Activated gamma-delta T cell (primary cell): ENCODE results near the gene ZFHX2.

Source experiments
- DNase-seq: peaks from one replicate; lab custom pipeline; 2025; lab: John Stamatoyannopoulos, UW

ZFHX2 gene

DNA sequence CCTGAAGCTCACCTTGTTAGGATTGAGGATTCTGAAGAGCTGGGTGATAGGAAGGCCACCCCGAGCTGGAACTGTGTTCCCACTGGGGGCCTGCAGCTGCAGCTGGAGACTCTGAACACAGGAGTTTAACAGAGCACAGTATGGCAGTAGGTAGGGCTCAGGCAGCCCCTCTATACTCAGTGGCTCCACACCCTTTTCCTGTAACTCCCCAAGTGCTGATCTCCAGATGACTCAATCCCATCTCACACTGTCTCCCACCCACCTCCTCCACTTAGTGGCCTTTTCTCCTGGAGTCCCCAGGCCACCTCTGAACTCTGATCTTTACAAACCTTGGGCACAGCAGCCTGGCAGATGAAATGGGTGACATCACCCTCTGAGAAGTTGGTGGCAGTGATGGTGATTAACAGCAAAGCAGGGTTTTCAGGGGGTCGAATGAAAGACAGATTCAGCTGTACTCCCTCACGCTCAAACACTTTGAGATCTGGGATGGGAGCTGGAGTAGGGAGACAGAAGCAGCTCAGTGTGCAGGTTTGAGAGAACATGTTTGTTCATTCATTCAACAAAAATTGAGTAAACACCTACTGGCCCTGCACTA lies 8.5 kb upstream of the ZFHX2 start:
- DNase-seq: no peak

DNA sequence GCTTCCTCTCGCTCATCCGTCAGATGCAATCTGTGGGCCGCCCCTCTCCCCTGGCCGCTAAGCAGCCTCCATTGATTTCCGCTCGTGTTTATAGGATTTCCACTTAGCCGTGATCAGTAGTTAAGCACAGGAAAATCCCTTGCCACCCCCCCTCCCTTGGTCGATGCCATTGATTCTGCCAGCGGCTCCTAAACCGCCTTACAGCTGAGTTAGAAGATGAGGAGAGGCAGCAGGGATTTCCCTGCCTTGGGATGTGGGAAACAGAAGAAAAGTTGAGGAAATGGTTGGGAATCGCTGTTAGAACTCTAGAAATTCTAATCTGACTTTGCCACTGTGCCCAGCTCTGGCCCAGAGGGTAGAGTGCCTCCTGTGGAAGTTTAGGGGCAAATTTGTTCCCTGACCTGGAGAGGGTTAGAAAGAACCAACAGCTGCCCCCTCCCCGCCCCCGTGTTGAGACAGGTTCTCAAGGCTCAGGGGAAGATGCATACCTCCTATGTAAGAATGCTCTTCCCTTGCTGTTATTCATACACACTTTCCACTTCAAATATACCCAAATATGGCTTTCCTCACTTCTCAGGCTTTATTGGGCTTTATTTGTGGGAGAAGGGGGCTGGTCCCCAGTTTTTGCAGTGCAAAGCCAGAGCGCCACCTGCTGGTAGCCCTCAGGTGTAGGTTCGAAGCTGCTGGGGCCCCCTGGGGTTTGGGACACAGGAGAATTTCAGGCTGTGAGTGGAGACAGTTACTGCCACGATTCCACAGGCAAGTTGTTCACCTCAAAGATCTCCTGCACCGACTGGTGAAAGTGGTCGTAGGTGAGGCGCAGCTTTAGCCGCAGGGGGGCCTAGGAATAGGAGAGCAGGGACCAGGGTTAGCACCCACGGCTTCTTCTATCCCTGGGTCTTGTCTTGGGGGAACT lies 7.7 kb upstream of the ZFHX2 start:
- no peak for DNase-seq

DNA sequence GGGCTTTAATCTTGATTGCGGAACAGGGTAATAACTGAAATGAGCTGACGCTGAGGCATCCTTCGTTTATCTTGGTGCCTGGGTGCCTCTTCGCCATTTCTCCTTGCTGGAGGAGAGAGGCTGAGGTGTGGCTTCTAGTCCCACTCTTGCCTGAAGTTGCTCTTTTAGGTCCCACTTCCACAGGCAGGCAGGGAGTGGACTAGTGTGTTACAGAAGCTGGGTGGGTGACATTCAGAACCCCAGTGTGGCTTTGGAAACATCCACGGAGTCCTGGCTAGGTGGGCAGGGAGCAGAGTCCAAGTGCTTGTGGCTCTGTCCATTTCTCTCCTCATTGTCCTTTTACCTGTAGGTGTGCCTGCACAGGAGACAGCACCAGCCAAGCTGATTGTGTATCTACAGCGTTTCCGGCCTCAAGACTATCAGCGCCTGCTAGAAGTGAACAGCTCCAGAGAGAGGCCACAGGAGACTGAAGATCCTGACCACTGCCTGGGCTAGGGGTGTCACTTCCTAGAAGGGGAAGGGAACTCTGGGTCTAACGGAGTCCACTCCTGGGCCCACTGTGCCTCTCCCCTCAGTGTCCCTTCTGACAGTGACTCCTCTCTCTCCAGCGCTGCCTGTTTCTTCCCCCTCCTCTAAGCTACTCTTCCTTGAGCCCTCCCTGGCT lies 6.9 kb upstream of the ZFHX2 start:
- no peak for DNase-seq

GRCh38 chr14:23557946-23558345 lies 6.4 kb upstream of the ZFHX2 start:
- no peak for DNase-seq

DNA sequence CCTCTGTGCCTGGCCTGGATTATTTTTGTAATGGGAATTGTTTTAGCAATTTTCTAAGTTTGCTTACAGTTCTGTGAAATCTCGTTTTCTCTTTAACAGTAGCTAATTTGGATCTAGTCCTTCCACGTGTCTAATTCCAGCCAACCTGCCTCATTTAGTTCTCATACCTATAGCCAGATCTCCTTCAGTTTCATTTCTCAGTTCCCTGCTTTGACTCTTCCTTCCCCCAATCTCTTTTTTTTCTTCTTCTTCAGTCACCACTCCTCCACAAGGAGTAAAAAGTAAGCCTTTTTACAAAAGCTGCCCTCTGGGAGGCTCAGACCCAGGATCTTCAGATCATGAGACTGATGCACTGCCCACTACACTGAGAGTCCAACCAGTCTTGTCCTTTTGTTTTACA lies 6.0 kb upstream of the ZFHX2 start:
- DNase-seq: no peak

- no peak for DNase-seq
Measured at GRCh38 chr14:23556700-23557440, 5.3 kb upstream of the ZFHX2 start.

DNA sequence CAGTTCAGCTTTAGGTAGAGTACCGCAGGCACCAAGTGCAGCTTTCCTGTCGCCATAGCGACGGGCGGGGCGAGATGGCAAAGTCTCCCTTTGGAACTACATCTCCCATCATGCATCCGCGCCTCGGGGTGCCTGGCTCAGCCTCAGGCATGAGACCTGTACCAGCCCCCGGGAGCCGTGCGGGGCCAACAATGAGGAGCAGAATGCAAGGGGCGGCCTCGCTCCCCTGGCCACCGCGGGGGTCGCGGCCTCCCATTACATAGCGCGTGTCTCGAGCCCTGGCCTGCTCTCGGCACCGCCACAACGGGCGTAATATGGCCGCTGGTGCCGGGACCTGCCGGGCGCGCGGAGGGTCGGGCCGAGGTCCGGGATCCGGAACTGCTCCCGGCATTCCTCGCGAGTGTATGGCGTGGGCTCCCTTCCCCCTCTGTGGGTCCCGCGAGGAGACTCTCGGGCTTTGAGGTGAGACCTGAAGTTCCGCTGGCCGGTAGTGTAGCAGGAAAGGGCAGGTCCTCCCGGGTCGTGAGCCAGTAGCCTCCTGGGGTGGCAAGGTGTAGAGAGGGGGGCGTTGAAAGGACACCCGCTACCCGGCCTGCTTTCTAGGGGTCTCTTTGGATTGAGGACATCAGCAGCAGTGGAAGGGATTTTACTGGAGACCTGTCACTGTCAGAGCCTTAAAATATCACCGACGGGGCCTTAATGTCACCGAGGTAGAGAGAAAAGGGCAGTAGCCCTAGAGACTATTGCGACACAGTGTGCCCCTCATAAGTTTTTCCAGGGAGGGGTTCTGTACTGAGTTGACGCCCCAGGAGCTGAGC lies 4.5 kb upstream of the ZFHX2 start, which contains the start of gene THTPA:
Gene THTPA (plus strand): TSS at position 390 of the 818 bp plus-strand sequence. CDS start 487 bp downstream, outside the sequence.
- DNase-seq: peak; percentile 74

- DNase-seq: no peak
Measured at GRCh38 chr14:23555533-23555881, 3.9 kb upstream of the ZFHX2 start.

- DNase-seq: no peak
Measured at GRCh38 chr14:23550812-23551265, 726 bp downstream of the ZFHX2 start.

DNA sequence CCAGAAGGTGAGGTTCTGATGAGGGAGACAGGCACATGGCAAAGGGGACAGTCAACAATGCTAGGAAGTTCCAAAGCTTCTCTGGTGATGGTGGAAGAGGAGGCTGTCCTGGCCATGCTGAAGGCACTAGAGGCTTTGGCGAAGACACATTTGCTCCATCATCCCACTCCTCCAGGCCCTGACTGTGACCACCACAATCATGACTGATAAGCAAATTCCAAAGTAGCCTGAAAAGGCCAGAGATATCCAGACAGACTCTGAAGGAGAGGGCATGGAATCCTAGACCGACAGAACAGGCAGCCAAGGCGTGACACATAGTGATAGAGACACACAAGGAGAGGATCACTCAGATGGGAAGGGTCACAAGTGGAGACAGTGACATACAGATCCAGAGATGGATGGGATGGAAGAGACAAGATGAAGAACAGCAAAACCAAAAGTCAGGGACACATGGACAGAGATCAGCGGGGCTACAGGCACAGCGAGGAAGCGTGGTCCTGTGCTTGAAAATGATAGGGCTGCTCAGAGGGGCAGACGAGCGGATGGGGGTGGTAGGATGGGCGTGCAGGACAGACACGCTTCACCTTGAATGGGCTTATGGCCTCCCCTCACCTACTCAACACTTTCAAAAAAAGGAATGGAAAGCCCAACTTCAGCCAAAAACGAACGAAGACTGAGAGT lies 1.3 kb downstream of the ZFHX2 start:
- no peak for DNase-seq

DNA sequence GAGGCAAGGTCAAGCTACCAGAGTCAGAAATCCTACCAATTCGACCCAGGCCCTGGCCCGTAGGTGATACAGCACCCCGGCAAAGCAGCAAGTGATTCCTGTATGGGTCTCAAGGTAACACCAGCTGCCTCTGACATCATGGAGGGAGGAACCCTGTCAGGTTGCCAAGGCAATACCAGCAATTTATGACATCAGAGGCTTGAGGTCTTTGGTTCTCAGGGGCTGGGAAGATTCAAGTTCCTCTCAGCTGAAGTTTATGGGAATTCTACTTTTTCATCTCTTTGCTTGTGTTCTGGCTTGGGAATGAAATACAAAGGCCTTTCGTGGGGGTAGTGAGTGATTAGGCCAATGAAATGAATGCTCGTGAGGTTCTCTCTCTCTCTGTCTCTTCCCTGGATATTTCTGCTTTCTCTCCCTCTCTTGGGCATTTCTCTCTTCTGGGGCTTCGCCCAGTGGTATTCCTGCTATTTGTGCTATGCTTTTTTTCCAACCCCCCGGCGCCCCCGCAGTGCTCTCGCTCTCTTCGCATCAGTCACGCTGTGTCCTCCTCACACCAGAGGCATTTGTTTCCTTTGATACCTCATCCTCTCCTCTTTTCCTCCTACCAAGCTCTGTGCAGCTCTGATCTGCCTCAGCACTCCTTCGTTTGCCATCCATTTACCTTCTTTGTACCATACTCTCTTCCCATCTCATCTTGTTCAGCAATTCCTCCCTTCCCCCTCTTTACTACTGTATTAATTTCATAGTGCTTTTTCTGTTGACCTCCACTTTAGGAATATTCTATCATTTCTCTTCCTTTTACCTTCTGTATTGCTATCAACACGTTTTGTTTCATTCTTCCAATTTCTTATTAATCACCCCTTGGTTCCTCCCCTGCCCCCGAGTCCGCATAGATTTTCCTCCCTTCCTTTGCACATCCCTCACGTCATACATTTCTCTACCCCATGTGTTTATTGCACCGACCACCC lies 2.9 kb downstream of the ZFHX2 start:
- DNase-seq: no peak

GRCh38 chr14:23547924-23548323 lies 3.6 kb downstream of the ZFHX2 start:
- no peak for DNase-seq

- DNase-seq: no peak
Measured at GRCh38 chr14:23546450-23547035, 5.0 kb downstream of the ZFHX2 start.

GRCh38 chr14:23545740-23546365 lies 5.7 kb downstream of the ZFHX2 start:
- no peak for DNase-seq

DNA sequence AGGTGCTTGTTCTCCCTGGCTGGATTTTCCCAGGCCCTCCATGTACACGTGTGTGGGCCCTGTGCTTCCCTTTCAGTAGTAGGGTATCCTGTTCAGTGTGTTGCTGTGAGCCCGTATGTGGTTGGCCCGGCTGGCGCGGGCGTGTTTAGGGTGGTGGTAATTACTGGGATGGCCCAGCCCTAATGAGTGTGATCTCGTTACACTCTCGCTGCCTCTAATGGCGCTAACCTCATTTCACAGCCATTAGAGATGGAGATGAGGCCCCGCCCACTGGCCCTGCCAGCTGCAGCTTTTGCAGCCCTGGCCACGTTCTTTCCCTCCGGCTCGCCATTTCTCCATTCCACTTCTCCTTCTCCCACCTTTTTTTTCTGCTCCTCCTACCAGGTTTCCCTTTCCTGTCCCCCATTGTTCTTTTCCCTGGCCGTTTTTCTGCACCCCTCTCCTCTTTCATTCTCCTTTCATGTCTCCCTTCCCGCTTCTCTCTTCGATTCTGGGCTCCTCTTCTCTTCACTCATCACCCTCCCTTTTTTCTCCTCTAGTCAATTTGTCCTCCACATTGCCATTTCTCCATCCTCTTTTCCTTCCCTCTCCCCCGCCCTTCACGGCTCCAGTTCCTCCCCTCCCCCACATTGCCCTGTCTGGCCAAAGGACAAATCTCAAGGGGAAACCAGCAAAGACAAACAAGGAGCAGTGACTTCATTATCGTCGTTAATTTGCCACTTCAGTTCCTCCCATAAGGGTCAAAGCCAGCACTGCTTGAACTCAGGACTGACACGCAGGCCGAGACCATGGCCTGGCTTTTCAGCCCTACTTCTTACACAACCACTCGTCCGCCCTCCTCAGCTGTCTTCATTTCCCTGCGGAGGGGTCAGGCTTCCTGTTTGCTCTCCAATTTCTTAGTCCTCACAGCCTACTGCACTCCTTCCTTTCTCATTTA lies 6.8 kb downstream of the ZFHX2 start:
- DNase-seq: no peak

- no peak for DNase-seq
Measured at GRCh38 chr14:23543403-23543802, 8.2 kb downstream of the ZFHX2 start.

- DNase-seq: no peak
Measured at GRCh38 chr14:23542261-23542660, 9.3 kb downstream of the ZFHX2 start.

DNA sequence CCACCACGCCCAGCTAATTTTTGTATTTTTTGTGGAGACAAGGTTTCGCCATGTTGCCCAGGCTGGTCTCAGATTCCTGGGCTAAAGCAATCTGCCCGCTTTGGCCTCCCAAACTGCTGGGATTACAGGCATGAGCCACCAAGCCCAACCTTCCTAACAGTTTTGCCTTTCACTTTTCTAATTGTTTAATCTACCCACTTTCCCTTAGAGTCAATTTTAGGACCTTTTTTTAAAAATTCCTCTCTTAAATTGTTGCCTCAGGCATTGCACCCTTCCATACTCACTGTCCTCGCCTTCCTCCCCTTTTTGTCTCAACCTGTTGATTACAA lies 11.5 kb downstream of the ZFHX2 start:
- no peak for DNase-seq
